ENCODE measurements around the gene VWA2.
A peak's percentile ranks its signal among the peaks of the same experiment; 100 is the strongest.

Gene VWA2

GRCh38 chr10:114300036-114300645 is 61.1 kb downstream of the VWA2 start:
- no peak for DNase-seq (ENCODE audit: low read depth)

GRCh38 chr10:114301177-114301576 is 62.1 kb downstream of the VWA2 start:
- no peak for DNase-seq (ENCODE audit: low read depth)

GRCh38 chr10:114301951-114302710 is 63.1 kb downstream of the VWA2 start:
- no peak for DNase-seq (ENCODE audit: low read depth)

- no peak for DNase-seq (ENCODE audit: low read depth)
These were observed 64.5 kb downstream of the VWA2 start for GRCh38 chr10:114303556-114303955.

GRCh38 chr10:114304017-114304570 is 65.0 kb downstream of the VWA2 start:
- DNase-seq (ENCODE audit: low read depth): peak; percentile 45

- DNase-seq (ENCODE audit: low read depth): peak; percentile 24
These were observed 65.7 kb downstream of the VWA2 start for GRCh38 chr10:114304571-114305421.

- DNase-seq (ENCODE audit: low read depth): no peak
These were observed 66.5 kb downstream of the VWA2 start for GRCh38 chr10:114305521-114305925.

GRCh38 chr10:114306116-114306973 is 67.3 kb downstream of the VWA2 start:
- no peak for DNase-seq (ENCODE audit: low read depth)

GRCh38 chr10:114307731-114308130 is 68.7 kb downstream of the VWA2 start:
- DNase-seq (ENCODE audit: low read depth): no peak

GRCh38 chr10:114308531-114309363 is 69.7 kb downstream of the VWA2 start:
- no peak for DNase-seq (ENCODE audit: low read depth)

GRCh38 chr10:114309364-114309651 is 70.3 kb downstream of the VWA2 start:
- DNase-seq (ENCODE audit: low read depth): no peak

GRCh38 chr10:114310346-114310745 is 71.3 kb downstream of the VWA2 start:
- DNase-seq (ENCODE audit: low read depth): no peak

GRCh38 chr10:114311023-114311422 is 72.0 kb downstream of the VWA2 start:
- no peak for DNase-seq (ENCODE audit: low read depth)

- no peak for DNase-seq (ENCODE audit: low read depth)
These were observed 72.6 kb downstream of the VWA2 start for GRCh38 chr10:114311496-114312209.

GRCh38 chr10:114313139-114313538 is 74.1 kb downstream of the VWA2 start:
- no peak for DNase-seq (ENCODE audit: low read depth)

- no peak for DNase-seq (ENCODE audit: low read depth)
These were observed 74.8 kb downstream of the VWA2 start for GRCh38 chr10:114313866-114314265.

GRCh38 chr10:114315566-114316420 is 76.7 kb downstream of the VWA2 start:
- no peak for DNase-seq (ENCODE audit: low read depth)

GRCh38 chr10:114316744-114317143 is 77.7 kb downstream of the VWA2 start:
- no peak for DNase-seq (ENCODE audit: low read depth)

All from activated T-helper 9 cell treated with anti-CD3 and anti-CD28 coated beads, Interleukin-2, amount 50 U/mL, for 16 hours (primary cell).